ENCODE data around the gene AHSG. TPM values are rescaled to one million over a fixed set of nuclear protein-coding genes. Genes with fewer than 3 reads are reported as not detected.

Gene AHSG
- total and polyA plus RNA-seq, 2 donors (not counting 1 experiment from before 2014, with no cell fraction given): not detected

- H4K20me1 ChIP-seq (ENCODE audit: control insufficient read depth, extremely low read depth, insufficient read depth, low read length): no peaks in the 10 kb centered on the region
- TF ChIP-seq EZH2 (IDR thresholded peaks at IDR 0.05; ENCODE audit: low read length, missing control alignments) (no peak), CTCF (conservative IDR thresholded peaks at IDR 0.05 in 1 of 2, IDR thresholded peaks at IDR 0.05 in 1 of 2; ENCODE audit: low read depth in 1 of 2, low read length in 2 of 2) (peak in 1 of 2 donors; percentile 20)
- H3K4me2 ChIP-seq (ENCODE audit: extremely low read depth, insufficient read depth, low read length): no peak overlapping the region
- no peaks in the 10 kb centered on the region for H3K9me3 ChIP-seq (ENCODE audit: control insufficient read depth, insufficient read depth, low read depth, low read length)
- no peak overlapping the region for H3K27ac ChIP-seq (ENCODE audit: insufficient read depth, low read length)
- no peak overlapping the region for H3K4me3 ChIP-seq (replicated peaks in 1 of 4; ENCODE audit: control extremely low read depth in 1 of 4, insufficient read depth in 1 of 4, low read depth in 3 of 4, low read length in 4 of 4)
- no peak for DNase-seq (ENCODE audit: low read depth in 2 of 2)
- no peaks in the 10 kb centered on the region for H3K4me1 ChIP-seq (ENCODE audit: control insufficient read depth, extremely low read depth, insufficient read depth, low read length)
- no peaks in the 10 kb centered on the region for H3K79me2 ChIP-seq (ENCODE audit: control insufficient read depth, insufficient read depth, low read length)
- no peak overlapping the region for H3K9ac ChIP-seq (ENCODE audit: insufficient read depth, low read length)
- no peaks in the 10 kb centered on the region for H3K36me3 ChIP-seq (ENCODE audit: control insufficient read depth, insufficient read depth, low read length)
- H3K27me3 ChIP-seq (ENCODE audit: control insufficient read depth, insufficient read depth, low read length): no peaks in the 10 kb centered on the region
- no peak overlapping the region for H2AFZ ChIP-seq (ENCODE audit: low read length)
Observed at GRCh38 chr3:186653984-186654383, 41.1 kb downstream of the AHSG start.

- no peak overlapping the region for H3K27ac ChIP-seq (ENCODE audit: insufficient read depth, low read length)
- no peak overlapping the region for H2AFZ ChIP-seq (ENCODE audit: low read length)
- H3K4me3 ChIP-seq (replicated peaks in 1 of 4; ENCODE audit: control extremely low read depth in 1 of 4, insufficient read depth in 1 of 4, low read depth in 3 of 4, low read length in 4 of 4): no peak overlapping the region
- H3K9me3 ChIP-seq (ENCODE audit: control insufficient read depth, insufficient read depth, low read depth, low read length): no peaks in the 10 kb centered on the region
- H3K4me1 ChIP-seq (ENCODE audit: control insufficient read depth, extremely low read depth, insufficient read depth, low read length): no peaks in the 10 kb centered on the region
- no peaks in the 10 kb centered on the region for H3K36me3 ChIP-seq (ENCODE audit: control insufficient read depth, insufficient read depth, low read length)
- H3K4me2 ChIP-seq (ENCODE audit: extremely low read depth, insufficient read depth, low read length): no peak overlapping the region
- no peak for DNase-seq (ENCODE audit: low read depth in 2 of 2)
- no peaks in the 10 kb centered on the region for H3K79me2 ChIP-seq (ENCODE audit: control insufficient read depth, insufficient read depth, low read length)
- H3K27me3 ChIP-seq (ENCODE audit: control insufficient read depth, insufficient read depth, low read length): no peaks in the 10 kb centered on the region
- H4K20me1 ChIP-seq (ENCODE audit: control insufficient read depth, extremely low read depth, insufficient read depth, low read length): no peaks in the 10 kb centered on the region
- H3K9ac ChIP-seq (ENCODE audit: insufficient read depth, low read length): no peak overlapping the region
- TF ChIP-seq EZH2 (IDR thresholded peaks at IDR 0.05; ENCODE audit: low read length, missing control alignments) (no peak), CTCF (conservative IDR thresholded peaks at IDR 0.05 in 1 of 2, IDR thresholded peaks at IDR 0.05 in 1 of 2; ENCODE audit: low read depth in 1 of 2, low read length in 2 of 2) (no peak)
Observed at GRCh38 chr3:186663361-186664118, 50.7 kb downstream of the AHSG start.

- Histone ChIP-seq H3K9ac (ENCODE audit: insufficient read depth, low read length) (no peak overlapping the region), H3K79me2 (ENCODE audit: control insufficient read depth, insufficient read depth, low read length) (no peaks in the 10 kb centered on the region), H3K4me1 (ENCODE audit: control insufficient read depth, extremely low read depth, insufficient read depth, low read length) (no peaks in the 10 kb centered on the region), H3K4me2 (ENCODE audit: extremely low read depth, insufficient read depth, low read length) (no peak overlapping the region), H4K20me1 (ENCODE audit: control insufficient read depth, extremely low read depth, insufficient read depth, low read length) (no peaks in the 10 kb centered on the region), H3K4me3 (replicated peaks in 1 of 4; ENCODE audit: control extremely low read depth in 1 of 4, insufficient read depth in 1 of 4, low read depth in 3 of 4, low read length in 4 of 4) (no peak overlapping the region), H3K27ac (ENCODE audit: insufficient read depth, low read length) (no peak overlapping the region), H3K27me3 (ENCODE audit: control insufficient read depth, insufficient read depth, low read length) (no peaks in the 10 kb centered on the region), H3K9me3 (ENCODE audit: control insufficient read depth, insufficient read depth, low read depth, low read length) (no peaks in the 10 kb centered on the region), H3K36me3 (ENCODE audit: control insufficient read depth, insufficient read depth, low read length) (no peaks in the 10 kb centered on the region), H2AFZ (ENCODE audit: low read length) (no peak overlapping the region)
- no peak for DNase-seq (ENCODE audit: low read depth in 2 of 2)
- TF ChIP-seq EZH2 (IDR thresholded peaks at IDR 0.05; ENCODE audit: low read length, missing control alignments) (no peak), CTCF (conservative IDR thresholded peaks at IDR 0.05 in 1 of 2, IDR thresholded peaks at IDR 0.05 in 1 of 2; ENCODE audit: low read depth in 1 of 2, low read length in 2 of 2) (no peak)
Observed at GRCh38 chr3:186664119-186664495, 51.2 kb downstream of the AHSG start.

Data from fibroblast of lung (primary cell).